ENCODE data around the gene PGS1.
A peak's percentile ranks its signal among the peaks of the same experiment; 100 is the strongest.

The PGS1 gene

DNA sequence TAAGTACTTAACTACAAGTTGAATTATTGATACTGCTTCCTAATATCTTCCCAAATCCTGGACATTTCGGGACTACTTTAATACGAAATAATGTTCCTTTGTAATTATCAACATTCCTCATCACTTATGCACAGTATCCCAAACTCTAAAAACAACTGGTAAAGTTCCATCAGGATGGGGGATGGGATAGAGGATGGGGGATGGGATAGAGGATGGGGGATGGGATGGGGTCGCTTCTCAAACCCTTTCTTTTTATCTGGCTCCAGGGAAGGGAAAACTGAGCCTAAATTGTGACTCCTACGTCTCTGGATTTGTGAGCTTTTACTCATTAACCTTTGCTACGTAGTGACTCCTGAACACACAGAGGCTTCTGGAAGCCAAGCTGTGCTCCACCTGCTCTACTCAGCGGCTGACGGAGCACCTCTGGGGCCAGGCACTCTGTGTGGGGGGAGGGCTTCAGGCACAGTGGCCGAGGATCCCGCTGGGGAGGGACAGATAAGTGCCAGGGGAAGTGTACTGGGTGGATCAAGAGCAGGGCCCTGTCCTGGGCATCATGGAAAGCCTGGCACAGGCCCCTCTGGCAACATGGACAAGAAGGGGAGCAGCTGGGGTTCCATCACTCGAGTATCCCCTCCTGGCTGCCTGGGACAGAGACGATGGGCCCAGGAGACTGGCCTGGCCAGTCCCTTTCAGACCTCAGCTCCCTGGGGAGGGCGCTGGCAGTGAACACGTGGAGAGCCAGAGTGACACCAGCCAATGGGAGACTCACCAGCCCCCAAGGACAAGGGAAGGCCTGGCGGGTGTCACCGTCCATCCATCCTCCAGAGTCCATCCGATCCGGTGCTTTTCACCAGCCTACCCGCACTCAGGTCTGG lies 56.2 kb downstream of the PGS1 start:
- no peak overlapping the region for H3K4me3 Mint-ChIP-seq
- H3K9me3 Mint-ChIP-seq: no peaks in the 10 kb centered on the region
- ATAC-seq (no peak), DNase-seq (no peak)
- no peak overlapping the region for H3K27ac Mint-ChIP-seq
- H3K36me3 Mint-ChIP-seq (ENCODE audit: low read depth): peaks cover 6% of the 10 kb centered on the region
- no peaks in the 10 kb centered on the region for H3K27me3 Mint-ChIP-seq
- H3K4me1 Mint-ChIP-seq: no peaks in the 10 kb centered on the region

DNA sequence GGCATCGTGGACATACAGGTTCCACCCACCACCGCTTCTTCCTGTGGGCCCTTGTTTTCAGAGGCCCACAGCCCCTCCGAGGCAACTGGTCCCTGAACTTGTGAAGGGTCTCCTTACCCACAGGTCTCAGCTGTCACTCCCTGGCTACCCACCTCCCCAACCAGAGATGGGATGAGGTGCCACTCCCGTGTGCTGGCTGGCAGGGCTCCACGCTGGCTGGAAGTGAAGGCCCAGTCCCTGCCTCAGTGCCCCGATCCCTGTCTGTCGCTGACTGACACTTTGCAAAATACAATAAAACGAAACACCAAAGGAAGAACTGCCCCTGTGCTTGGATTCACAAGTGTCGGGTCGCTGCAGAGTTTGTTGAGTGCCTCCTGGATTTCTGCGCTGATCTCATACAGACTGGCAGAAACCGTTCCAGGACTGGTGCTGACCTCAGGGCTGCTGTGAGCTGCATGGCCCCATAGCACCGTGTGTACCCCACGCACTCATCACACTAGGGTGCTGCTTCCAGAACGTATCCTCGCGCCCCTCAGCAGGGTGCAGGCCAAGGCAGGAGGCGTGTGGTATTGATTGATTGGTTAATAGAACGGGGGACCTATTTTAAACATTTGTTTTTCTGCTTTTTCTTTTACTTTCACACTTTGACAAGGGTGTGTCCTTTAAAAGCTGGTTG lies 57.0 kb downstream of the PGS1 start:
- DNase-seq (no peak), ATAC-seq (no peak)
- no peaks in the 10 kb centered on the region for H3K27me3 Mint-ChIP-seq
- no peak overlapping the region for H3K27ac Mint-ChIP-seq
- H3K9me3 Mint-ChIP-seq: no peaks in the 10 kb centered on the region
- no peaks in the 10 kb centered on the region for H3K4me1 Mint-ChIP-seq
- no peak overlapping the region for H3K4me3 Mint-ChIP-seq
- no peaks in the 10 kb centered on the region for H3K36me3 Mint-ChIP-seq (ENCODE audit: low read depth)

DNA sequence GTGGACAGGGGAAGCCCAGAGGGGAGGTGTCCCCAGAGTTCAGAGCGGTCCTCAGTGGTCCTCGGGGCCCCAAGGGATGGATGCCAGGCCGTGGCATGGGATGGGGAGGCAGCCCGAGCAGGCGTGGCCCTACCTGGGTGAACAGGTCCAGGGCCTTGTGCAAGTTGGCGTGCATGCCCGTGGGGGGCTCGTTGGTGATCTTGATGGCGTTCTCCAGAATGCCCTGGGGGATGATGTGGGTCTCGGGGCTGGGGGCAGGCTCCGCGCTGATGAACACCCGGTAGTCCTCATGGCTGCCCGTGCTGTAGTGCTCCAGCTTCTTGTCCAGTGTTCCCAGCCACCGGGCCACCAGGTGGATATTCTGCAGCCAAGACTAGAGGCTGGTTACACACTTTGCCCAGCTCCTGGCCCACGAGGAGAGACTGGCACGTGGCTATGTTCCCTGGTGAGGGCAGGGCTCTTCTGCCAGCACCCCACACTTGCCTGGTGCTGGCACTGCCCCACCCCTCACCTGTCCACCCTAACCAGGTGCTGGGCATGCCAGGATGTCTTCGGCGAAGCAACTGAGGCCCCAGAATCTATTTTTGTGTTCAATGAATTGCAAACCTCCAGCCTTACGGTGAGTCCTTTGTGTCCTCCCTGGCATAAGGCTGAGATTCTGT lies 59.2 kb downstream of the PGS1 start:
- ATAC-seq (no peak), DNase-seq (no peak)
- Mint-ChIP-seq H3K9me3 (no peaks in the 10 kb centered on the region), H3K27ac (no peak overlapping the region), H3K4me1 (peaks cover 2% of the 10 kb centered on the region), H3K27me3 (no peaks in the 10 kb centered on the region), H3K36me3 (ENCODE audit: low read depth) (no peaks in the 10 kb centered on the region), H3K4me3 (no peak overlapping the region)

DNA sequence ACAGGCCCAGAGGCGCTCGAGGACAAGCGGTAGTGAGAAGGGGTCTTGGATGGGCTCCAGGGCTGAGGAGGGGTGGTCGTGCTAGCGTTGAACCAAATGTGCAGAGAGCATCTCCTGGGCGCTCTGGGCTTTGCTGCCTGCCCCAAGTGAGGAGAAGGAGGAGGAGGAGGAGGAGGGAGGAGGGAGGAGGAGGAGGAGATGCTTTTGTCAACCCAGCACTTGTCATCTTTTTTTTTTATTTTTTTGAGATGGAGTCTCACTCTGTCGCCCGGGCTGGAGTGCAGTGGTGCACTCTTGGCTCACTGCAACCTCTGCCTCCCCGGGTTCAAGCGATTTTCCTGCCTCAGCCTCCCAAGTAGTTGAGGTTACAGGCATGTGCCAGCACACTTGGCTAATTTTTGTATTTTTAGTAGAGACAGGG lies 59.8 kb downstream of the PGS1 start:
- H3K36me3 Mint-ChIP-seq (ENCODE audit: low read depth): no peaks in the 10 kb centered on the region
- no peak overlapping the region for H3K27ac Mint-ChIP-seq
- no peaks in the 10 kb centered on the region for H3K9me3 Mint-ChIP-seq
- no peak for DNase-seq
- no peak for ATAC-seq
- no peaks in the 10 kb centered on the region for H3K27me3 Mint-ChIP-seq
- peaks cover 2% of the 10 kb centered on the region for H3K4me1 Mint-ChIP-seq
- no peak overlapping the region for H3K4me3 Mint-ChIP-seq

DNA sequence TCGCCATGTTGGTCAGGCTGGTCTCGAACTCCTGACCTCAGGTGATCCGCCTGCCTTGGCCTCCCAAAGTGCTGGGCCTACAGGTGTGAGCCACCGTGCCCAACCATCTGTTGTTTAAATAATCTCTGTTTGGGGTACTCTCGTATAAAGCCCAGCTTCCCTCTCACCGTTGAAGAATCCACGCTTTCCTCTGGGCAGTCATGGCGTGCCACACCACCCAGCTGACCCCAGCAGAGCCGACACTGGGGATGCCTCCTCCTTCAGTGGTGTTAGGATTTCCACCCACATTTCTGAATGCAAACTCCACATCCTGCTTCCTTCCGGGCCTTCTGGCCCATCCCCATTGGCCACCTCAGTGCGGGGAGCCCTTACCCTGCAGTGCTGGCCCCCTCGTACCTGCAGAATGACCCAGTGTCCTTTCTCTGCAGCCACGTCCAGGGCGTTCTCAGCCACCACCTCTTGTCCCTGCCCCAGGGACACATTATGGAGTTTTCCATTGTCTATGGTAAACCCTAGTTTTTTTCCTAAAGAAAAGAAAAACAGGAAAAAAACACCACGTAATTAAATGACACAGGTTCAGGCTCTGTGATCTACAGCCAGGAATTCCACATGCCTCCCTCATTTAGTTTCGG lies 60.4 kb downstream of the PGS1 start:
- no peak for DNase-seq
- H3K9me3 Mint-ChIP-seq: no peaks in the 10 kb centered on the region
- H3K27ac Mint-ChIP-seq: no peak overlapping the region
- peaks cover 2% of the 10 kb centered on the region for H3K4me1 Mint-ChIP-seq
- no peaks in the 10 kb centered on the region for H3K27me3 Mint-ChIP-seq
- no peaks in the 10 kb centered on the region for H3K36me3 Mint-ChIP-seq (ENCODE audit: low read depth)
- ATAC-seq: no peak
- H3K4me3 Mint-ChIP-seq: no peak overlapping the region

DNA sequence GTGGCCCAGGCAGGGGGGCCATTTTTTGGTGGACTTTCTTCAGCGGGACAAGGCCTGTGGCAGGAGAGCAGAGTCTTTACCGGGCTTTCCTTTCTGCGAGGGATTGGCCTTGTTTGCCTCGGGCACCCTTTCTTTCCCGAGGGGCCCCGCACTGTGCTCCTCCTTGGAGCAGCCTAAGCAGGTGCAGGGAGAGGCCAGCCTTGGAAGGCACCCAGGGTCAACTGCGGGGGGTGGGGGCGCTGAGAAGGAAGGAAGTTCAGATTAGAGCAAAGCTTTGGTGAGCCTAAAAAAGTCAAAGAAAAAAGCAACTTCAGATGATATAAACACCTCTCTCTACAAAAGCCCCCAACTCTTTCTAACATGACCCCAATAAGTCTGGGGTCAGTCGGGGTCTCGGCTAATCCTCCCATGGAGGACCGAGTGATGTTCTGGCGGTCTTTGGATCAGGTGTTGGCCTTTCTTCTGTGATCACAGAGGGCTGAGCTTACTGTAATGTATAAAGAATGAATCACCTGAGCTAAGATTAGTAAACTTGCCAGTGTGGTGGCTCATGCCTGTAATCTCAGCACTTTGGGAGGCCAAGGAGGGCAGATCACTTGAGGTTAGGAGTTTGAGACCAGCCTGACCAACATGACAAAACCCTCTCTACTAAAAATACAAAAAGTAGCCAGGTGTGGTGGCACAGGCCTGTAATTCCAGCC lies 63.0 kb downstream of the PGS1 start:
- Mint-ChIP-seq H3K27me3 (no peaks in the 10 kb centered on the region), H3K36me3 (ENCODE audit: low read depth) (no peaks in the 10 kb centered on the region), H3K27ac (no peak overlapping the region), H3K9me3 (no peaks in the 10 kb centered on the region), H3K4me1 (peaks cover 2% of the 10 kb centered on the region), H3K4me3 (no peak overlapping the region)
- ATAC-seq (no peak), DNase-seq (no peak)

DNA sequence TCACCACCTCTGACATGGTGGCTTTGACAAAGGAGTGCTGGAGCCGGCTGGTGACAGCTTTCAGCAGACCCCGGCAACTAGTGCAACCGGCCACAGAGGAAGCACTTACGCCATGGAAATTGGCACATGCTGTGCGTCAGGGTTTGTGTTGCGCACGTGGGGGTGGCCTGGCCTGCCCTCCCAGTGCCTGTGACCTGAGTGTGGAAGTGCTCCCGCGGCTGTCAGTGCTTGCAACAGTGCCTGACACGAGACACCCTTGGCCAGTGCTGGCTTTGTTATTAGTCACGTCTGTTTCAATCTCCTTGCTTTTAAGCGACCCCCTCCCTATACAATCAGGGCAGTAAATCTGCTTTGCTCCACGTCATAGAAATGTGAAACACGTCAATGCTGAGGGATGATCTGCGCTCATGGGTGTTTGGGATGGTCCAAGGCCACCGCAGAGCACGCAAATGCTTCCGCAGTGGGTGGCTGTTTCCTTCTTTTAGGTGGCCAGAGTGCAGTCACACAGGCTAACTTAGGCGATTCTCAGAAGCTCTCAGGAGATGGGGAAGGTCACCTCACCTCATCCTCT lies 64.3 kb downstream of the PGS1 start:
- Mint-ChIP-seq H3K4me1 (peaks cover 2% of the 10 kb centered on the region), H3K4me3 (no peak overlapping the region), H3K36me3 (ENCODE audit: low read depth) (no peaks in the 10 kb centered on the region), H3K9me3 (no peaks in the 10 kb centered on the region), H3K27me3 (no peaks in the 10 kb centered on the region), H3K27ac (peak overlapping the region; percentile 56)
- DNase-seq: peak; percentile 25
- peak; percentile 52 for ATAC-seq

DNA sequence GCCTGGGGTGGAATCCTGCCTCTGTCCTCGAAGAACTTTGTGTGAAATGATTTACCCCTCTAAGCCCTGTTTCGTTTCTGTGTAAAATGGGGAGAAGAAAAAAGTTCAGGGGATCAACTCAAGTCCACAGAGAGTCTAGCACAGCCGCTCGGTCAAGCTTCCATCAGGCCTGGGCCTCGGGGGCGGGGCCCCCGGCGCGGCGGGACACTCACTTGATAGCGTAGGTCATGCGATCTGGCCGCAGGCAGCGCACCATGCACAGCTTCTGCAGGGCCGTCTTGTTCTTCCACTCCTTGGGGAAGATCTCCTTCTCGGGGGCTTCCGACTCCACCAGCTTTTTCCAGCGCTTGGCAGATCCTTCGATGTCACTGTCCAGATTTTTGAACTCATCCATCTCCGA lies 65.9 kb downstream of the PGS1 start:
- Mint-ChIP-seq H3K36me3 (ENCODE audit: low read depth) (no peaks in the 10 kb centered on the region), H3K27me3 (no peaks in the 10 kb centered on the region)

DNA sequence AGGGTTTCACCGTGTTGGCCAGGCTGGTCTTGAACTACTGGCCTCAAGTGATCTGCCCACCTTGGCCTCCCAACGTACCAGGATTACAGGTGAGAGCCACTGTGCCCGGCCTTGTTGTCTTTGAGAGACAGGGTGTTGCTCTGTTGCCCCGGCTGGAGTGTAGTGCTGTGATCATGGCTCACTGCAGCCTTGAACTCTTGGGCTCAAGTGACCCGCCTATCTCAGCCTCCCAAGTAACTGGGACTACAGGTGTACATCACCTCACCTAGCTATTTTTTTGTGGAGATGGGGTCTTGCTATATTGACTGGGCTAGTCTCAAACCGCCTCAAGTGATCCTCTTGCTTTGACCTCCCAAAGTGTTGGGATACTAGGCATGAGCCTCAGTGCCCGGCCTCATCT lies 68.4 kb downstream of the PGS1 start:
- no peaks in the 10 kb centered on the region for H3K36me3 Mint-ChIP-seq (ENCODE audit: low read depth)
- no peak for ATAC-seq
- H3K9me3 Mint-ChIP-seq: no peaks in the 10 kb centered on the region
- peaks cover 2% of the 10 kb centered on the region for H3K4me1 Mint-ChIP-seq
- H3K27ac Mint-ChIP-seq: no peak overlapping the region
- no peaks in the 10 kb centered on the region for H3K27me3 Mint-ChIP-seq
- H3K4me3 Mint-ChIP-seq: no peak overlapping the region
- no peak for DNase-seq

More for the DNA sequence above, 65.9 kb downstream of the PGS1 start:
- ATAC-seq (no peak), DNase-seq (no peak)
- H3K4me3 Mint-ChIP-seq: no peak overlapping the region
- no peaks in the 10 kb centered on the region for H3K9me3 Mint-ChIP-seq
- no peak overlapping the region for H3K27ac Mint-ChIP-seq
- peaks cover 2% of the 10 kb centered on the region for H3K4me1 Mint-ChIP-seq

DNA sequence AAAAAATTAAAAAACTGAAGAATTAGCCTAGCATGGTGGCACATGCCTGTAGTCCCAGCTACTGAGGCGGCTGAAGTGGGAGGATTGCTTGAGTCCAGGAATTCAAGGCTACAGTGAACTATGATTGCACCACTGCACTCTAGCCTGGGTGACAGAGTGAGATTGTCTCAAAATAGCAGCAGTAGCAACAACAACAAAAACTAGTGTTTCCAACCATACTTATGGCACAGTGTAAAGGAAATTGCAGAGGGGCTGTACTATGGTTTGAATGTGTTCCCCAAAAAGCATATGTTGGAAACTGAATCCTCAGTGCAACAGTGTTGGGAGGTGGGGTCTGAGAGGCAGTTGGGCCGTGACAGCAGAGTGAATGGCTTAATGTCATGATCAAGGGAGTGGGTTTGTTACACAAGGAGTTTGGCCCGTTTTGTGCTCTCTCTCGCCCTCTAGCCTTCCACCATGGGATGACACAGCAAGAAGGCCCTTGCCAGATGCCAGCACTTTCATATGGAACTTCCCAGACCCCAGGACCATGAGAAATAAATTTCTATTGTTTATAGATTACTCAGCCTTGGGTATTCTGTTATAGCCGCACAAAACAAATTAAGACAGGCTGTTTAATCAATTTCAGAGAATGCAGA lies 70.0 kb downstream of the PGS1 start:
- no peaks in the 10 kb centered on the region for H3K4me1 Mint-ChIP-seq
- no peak for ATAC-seq
- H3K36me3 Mint-ChIP-seq (ENCODE audit: low read depth): no peaks in the 10 kb centered on the region
- no peaks in the 10 kb centered on the region for H3K27me3 Mint-ChIP-seq
- H3K27ac Mint-ChIP-seq: no peak overlapping the region
- DNase-seq: no peak
- H3K9me3 Mint-ChIP-seq: no peaks in the 10 kb centered on the region
- H3K4me3 Mint-ChIP-seq: no peak overlapping the region

DNA sequence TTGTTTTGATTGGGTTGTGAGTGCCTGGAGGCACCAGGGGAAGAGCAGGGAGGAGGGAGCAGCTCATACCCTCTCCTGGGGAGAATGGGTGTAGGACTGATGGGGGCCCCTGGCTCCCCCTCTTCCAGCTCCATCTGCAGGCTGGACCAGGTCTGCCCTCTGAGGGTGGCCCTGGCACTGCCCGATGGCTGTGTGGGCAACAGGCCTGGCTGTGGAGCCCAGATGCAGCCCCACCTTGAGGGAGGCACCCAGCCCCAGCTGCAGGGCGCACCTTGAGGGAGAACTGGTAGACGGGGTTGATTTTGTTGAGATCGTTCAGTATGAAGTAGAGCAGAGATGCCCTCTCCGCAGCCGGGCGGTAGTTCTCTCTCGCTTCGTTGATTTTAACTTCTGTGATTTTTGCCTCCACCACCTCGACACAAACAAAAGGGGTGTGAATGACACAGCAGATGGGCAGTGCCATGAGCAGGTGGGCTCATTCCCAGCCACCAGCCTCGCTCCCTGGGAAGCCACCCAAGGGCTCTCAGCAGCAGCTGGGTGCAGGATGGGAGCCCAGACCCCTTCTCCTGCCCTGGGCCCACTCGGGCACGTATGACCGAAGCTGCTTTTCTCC lies 71.6 kb downstream of the PGS1 start:
- Mint-ChIP-seq H3K4me3 (no peak overlapping the region), H3K9me3 (no peaks in the 10 kb centered on the region), H3K27me3 (no peaks in the 10 kb centered on the region), H3K36me3 (ENCODE audit: low read depth) (no peaks in the 10 kb centered on the region), H3K4me1 (no peaks in the 10 kb centered on the region), H3K27ac (no peak overlapping the region)
- ATAC-seq: no peak
- no peak for DNase-seq

DNA sequence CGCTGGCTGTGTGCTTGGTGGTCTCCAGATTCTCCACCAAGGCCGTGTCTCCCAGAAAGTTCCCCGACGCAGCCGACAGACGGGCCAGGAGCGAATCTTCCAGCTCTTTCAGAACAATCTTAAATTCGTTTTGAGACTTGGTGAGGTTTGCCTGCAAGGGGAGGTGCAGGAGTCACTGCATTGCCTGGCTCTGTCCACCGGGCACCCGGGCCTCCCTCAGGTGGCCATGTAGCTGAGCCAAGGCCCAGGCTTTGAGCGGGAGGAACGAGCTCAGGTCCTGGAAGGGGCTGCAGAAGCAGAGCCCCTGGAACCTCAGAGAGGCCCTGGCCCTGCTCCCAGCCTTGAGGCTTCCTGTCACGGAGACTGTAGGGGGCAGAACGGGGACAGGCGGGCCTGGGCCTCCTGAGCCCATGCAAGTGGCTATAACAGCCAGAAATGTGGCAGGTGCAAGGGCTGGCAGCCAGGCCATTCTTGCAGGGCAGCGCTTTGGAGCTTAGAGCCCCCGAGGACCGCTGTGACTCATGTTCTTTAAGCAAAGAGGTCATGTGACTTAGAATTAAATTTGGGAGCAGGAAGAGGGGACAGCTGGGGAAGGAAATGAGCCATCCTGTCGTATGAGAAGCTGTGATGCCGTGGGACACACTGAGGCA lies 72.4 kb downstream of the PGS1 start:
- Mint-ChIP-seq H3K27ac (no peak overlapping the region), H3K9me3 (no peaks in the 10 kb centered on the region), H3K27me3 (no peaks in the 10 kb centered on the region), H3K4me1 (no peaks in the 10 kb centered on the region), H3K36me3 (ENCODE audit: low read depth) (no peaks in the 10 kb centered on the region), H3K4me3 (no peak overlapping the region)
- DNase-seq: no peak
- ATAC-seq: no peak

DNA sequence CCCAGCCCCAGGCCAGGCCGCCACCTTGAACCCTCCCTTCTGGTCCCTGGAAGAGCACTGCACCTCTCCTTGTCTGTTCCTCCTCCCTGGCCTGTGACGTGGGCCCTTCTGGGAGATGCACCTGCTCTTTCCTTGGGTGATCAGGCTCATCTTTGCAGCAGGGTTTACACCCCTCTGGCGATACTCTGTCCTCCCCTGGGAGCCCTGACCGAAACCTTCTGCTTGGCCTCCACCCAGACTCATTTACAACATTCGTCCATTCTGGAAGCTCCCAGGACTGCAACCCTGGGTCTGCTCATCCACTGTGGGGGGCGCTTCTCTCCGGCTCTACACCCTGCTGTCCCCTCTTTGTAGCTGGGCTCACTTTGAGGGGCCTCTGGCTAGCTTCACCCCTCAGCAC lies 73.3 kb downstream of the PGS1 start:
- Mint-ChIP-seq H3K27me3 (no peaks in the 10 kb centered on the region), H3K4me1 (no peaks in the 10 kb centered on the region), H3K27ac (no peak overlapping the region), H3K9me3 (no peaks in the 10 kb centered on the region), H3K36me3 (ENCODE audit: low read depth) (no peaks in the 10 kb centered on the region), H3K4me3 (no peak overlapping the region)
- DNase-seq (no peak), ATAC-seq (no peak)
